ENCODE results near the gene PEMT.

The PEMT gene

GRCh38 chr17:17496189-17497064, 95.1 kb downstream of the PEMT start, which contains the start of gene RASD1 (continued):
- TF ChIP-seq ZNF692 (tag by site-specific recombination; IDR thresholded peaks at IDR 0.05) (no peak), ZFP41 (tag by site-specific recombination; IDR thresholded peaks at IDR 0.05; ENCODE audit: borderline replicate concordance) (no peak), ZNF514 (tag by site-specific recombination; IDR thresholded peaks at IDR 0.05) (no peak), ZBTB1 (tag by site-specific recombination; IDR thresholded peaks at IDR 0.05) (no peak), KLF16 (tag by site-specific recombination; IDR thresholded peaks at IDR 0.05) (no peak), OVOL3 (tag by site-specific recombination; IDR thresholded peaks at IDR 0.05) (no peak), ZNF501 (tag by site-specific recombination; IDR thresholded peaks at IDR 0.05) (0 out of 2 replicates have a peak, but pooled peaks have one; percentile 34), KLF8 (tag by site-specific recombination; IDR thresholded peaks at IDR 0.05) (no peak; the same call in 1 of the 2 replicates), KLF7 (tag by site-specific recombination; IDR thresholded peaks at IDR 0.05; ENCODE audit: borderline replicate concordance) (no peak), ZSCAN23 (tag by site-specific recombination; IDR thresholded peaks at IDR 0.05) (no peak), ZNF626 (tag by site-specific recombination; IDR thresholded peaks at IDR 0.05) (no peak), ZNF341 (tag by site-specific recombination; IDR thresholded peaks at IDR 0.05; ENCODE audit: low read depth) (0 out of 2 replicates have a peak, but pooled peaks have one; percentile 23), ZNF335 (tag by site-specific recombination; conservative IDR thresholded peaks at IDR 0.05) (peak; percentile 83), ZNF350 (tag by site-specific recombination; IDR thresholded peaks at IDR 0.05) (no peak), ZNF18 (tag by site-specific recombination; IDR thresholded peaks at IDR 0.05) (no peak), ZNF473 (tag by site-specific recombination; IDR thresholded peaks at IDR 0.05) (no peak), ZNF184 (tag by site-specific recombination; IDR thresholded peaks at IDR 0.05) (no peak), ZBTB11 (tag by site-specific recombination; conservative IDR thresholded peaks at IDR 0.05; ENCODE audit: low read depth) (peak; percentile 39; the same call in 1 of the 2 replicates), HOXA7 (CRISPR knock-in tag; IDR thresholded peaks at IDR 0.05; ENCODE audit: borderline replicate concordance) (no peak), ZNF112 (tag by site-specific recombination; IDR thresholded peaks at IDR 0.05) (no peak), ZNF10 (tag by site-specific recombination; IDR thresholded peaks at IDR 0.05) (no peak), PRDM6 (tag by site-specific recombination; IDR thresholded peaks at IDR 0.05) (no peak), ZNF645 (tag by site-specific recombination; IDR thresholded peaks at IDR 0.05) (no peak), ZFP3 (tag by site-specific recombination; IDR thresholded peaks at IDR 0.05; ENCODE audit: low read depth) (0 out of 2 replicates have a peak, but pooled peaks have one; percentile 37), BCL6B (tag by site-specific recombination; IDR thresholded peaks at IDR 0.05) (no peak), SP3 (tag by site-specific recombination; IDR thresholded peaks at IDR 0.05) (peak; percentile 64), ZNF623 (tag by site-specific recombination; IDR thresholded peaks at IDR 0.05) (no peak)

Measured in HEK293 (cell line).